Neural cell (in vitro differentiated cells): Measurements from ENCODE around the gene OSBPL2. TPM values are rescaled to one million over a fixed set of nuclear protein-coding genes. Genes with fewer than 3 reads are reported as not detected.

Source experiments
- H2AFZ ChIP-seq: fragments of 200-600, 300-800 bp; sonication (generic), shearing (Covaris generic); 2 replicates; pipeline ENCODE4 v1.6.0; 2014; ENCODE audit warnings: low read depth, mild to moderate bottlenecking, antibody characterized with exemption, low read length, moderate library complexity
- H3F3A ChIP-seq: fragments of 200-600 bp; shearing (Covaris generic); 2 replicates; pipeline ENCODE4 v1.6.1; 2016; ENCODE audit warnings: mild to moderate bottlenecking, moderate library complexity, mixed read lengths, antibody characterized with exemption, low read length; ENCODE audit not compliant: insufficient read depth, poor library complexity, severe bottlenecking
- H3K27ac ChIP-seq: fragments of 200-600, 300-800 bp; sonication (generic), shearing (Covaris generic); 2 replicates; pipeline ENCODE4 v1.5.1; 2014; ENCODE audit warnings: mild to moderate bottlenecking, low read length, moderate library complexity
- H3K27me3 ChIP-seq: fragments of 300-800, 200-600 bp; sonication (generic), shearing (Covaris generic); 2 replicates; pipeline ENCODE4 v1.6.0; 2014; ENCODE audit warnings: mild to moderate bottlenecking, low read depth, low read length, moderate library complexity; ENCODE audit not compliant: insufficient read depth
- H3K36me3 ChIP-seq: fragments of 300-800, 200-600 bp; sonication (generic), shearing (Covaris generic); 2 replicates; pipeline ENCODE4 v1.5.1; 2014; ENCODE audit warnings: mild to moderate bottlenecking, antibody characterized with exemption, low read length, moderate library complexity; ENCODE audit not compliant: insufficient read depth
- H3K4me2 ChIP-seq: fragments of 300-800, 200-600 bp; sonication (generic), shearing (Covaris generic); 2 replicates; pipeline ENCODE4 v1.6.0; 2014; ENCODE audit warnings: mild to moderate bottlenecking, low read length
- H3K4me3 ChIP-seq: fragments of 300-800, 200-600 bp; sonication (generic), shearing (Covaris generic); 2 replicates; pipeline ENCODE4 v1.5.1; 2014; ENCODE audit warnings: mild to moderate bottlenecking, low read length, moderate library complexity
- H3K79me2 ChIP-seq: fragments of 200-600 bp; shearing (Covaris generic); replicated peaks from 2 replicates; pipeline ENCODE4 v1.6.0; 2014; ENCODE audit warnings: mild to moderate bottlenecking, low read length, moderate library complexity; ENCODE audit not compliant: insufficient read depth
- H3K9ac ChIP-seq: fragments of 300-800, 200-600 bp; sonication (generic), shearing (Covaris generic); 2 replicates; pipeline ENCODE4 v1.6.1; 2016; ENCODE audit warnings: mild to moderate bottlenecking, low read length, mixed read lengths
- H3K9me2 ChIP-seq: fragments of 200-600 bp; shearing (Covaris generic); 2 replicates; pipeline ENCODE4 v1.6.1; 2016; ENCODE audit warnings: mild to moderate bottlenecking, low read length, mixed read lengths; ENCODE audit not compliant: insufficient read depth
- H3K9me3 ChIP-seq: fragments of 200-600, 300-800 bp; sonication (generic), shearing (Covaris generic); 2 replicates; pipeline ENCODE4 v1.6.1; 2016; ENCODE audit warnings: mild to moderate bottlenecking, mixed run types, low read length, moderate library complexity, mixed read lengths
- H4K20me1 ChIP-seq: fragments of 200-600 bp; shearing (Covaris generic); 2 replicates; pipeline ENCODE4 v1.6.1; 2016; ENCODE audit warnings: mild to moderate bottlenecking, mixed run types; ENCODE audit not compliant: insufficient read depth
- CTCF ChIP-seq: fragments of 450-650 bp; IDR thresholded peaks from 2 replicates; pipeline ENCODE4 v1.5.1; 2014; ENCODE audit warnings: antibody characterized with exemption, mild to moderate bottlenecking, moderate library complexity; ENCODE audit not compliant: poor library complexity, severe bottlenecking
- EP300 ChIP-seq: fragments of 450-650 bp; conservative IDR thresholded peaks from 2 replicates; pipeline ENCODE4 v1.6.1; 2014; ENCODE audit warnings: antibody characterized with exemption, mild to moderate bottlenecking, moderate library complexity; ENCODE audit not compliant: poor library complexity, severe bottlenecking
- EZH2 ChIP-seq: fragments of 200-600, 300-800 bp; shearing (Covaris generic), sonication (generic); IDR thresholded peaks from 2 replicates; pipeline ENCODE4 v1.6.1; 2014; ENCODE audit warnings: antibody characterized with exemption, low read length, borderline replicate concordance, mild to moderate bottlenecking; ENCODE audit not compliant: insufficient read depth, poor library complexity, severe bottlenecking
- MXI1 ChIP-seq: fragments of 450-650 bp; conservative IDR thresholded peaks from 2 replicates; pipeline ENCODE4 v1.6.1; 2014; ENCODE audit warnings: antibody characterized with exemption, mild to moderate bottlenecking; ENCODE audit not compliant: poor library complexity, severe bottlenecking
- POLR2AphosphoS5 ChIP-seq: IDR thresholded peaks from 2 replicates; pipeline ENCODE4 v1.6.1; 2012
- RAD21 ChIP-seq: fragments of 450-650 bp; conservative IDR thresholded peaks from 2 replicates; pipeline ENCODE4 v1.6.1; 2014; ENCODE audit warnings: antibody characterized with exemption, mild to moderate bottlenecking, moderate library complexity
- REST ChIP-seq: IDR thresholded peaks from 2 replicates; pipeline ENCODE4 v1.6.1; 2012; ENCODE audit warnings: borderline replicate concordance
- SMC3 ChIP-seq: fragments of 450-650 bp; conservative IDR thresholded peaks from 2 replicates; pipeline ENCODE4 v1.6.1; 2014; ENCODE audit warnings: antibody characterized with exemption, mild to moderate bottlenecking, moderate library complexity; ENCODE audit not compliant: poor library complexity
- TAF1 ChIP-seq: IDR thresholded peaks from 2 replicates; pipeline ENCODE4 v1.6.1; 2012; ENCODE audit warnings: low read depth
- polyA plus RNA-seq: library from polyadenylated mRNA; depleted of rRNA; stranded (reverse); fragments of >200 nt; gene quantifications from 2 replicates; pipeline ENCODE4 v1.2.3, GENCODE V29; 2014

The OSBPL2 gene
- polyA plus RNA-seq, 1 donor from 2014 or later: 41.5 TPM

GRCh38 chr20:62225820-62226635 lies 12.3 kb upstream of the OSBPL2 start:
- Histone ChIP-seq H4K20me1 (no peaks in the 10 kb centered on the region), H3K9me3 (no peaks in the 10 kb centered on the region), H3K4me2 (no peak overlapping the region), H3K27ac (no peak overlapping the region), H3K36me3 (no peaks in the 10 kb centered on the region), H3K9me2 (no peaks in the 10 kb centered on the region), H3K79me2 (no peaks in the 10 kb centered on the region), H3K4me3 (no peak overlapping the region), H3K9ac (no peak overlapping the region), H3K27me3 (peaks cover 21% of the 10 kb centered on the region), H2AFZ (no peak overlapping the region), H3F3A (no peaks in the 10 kb centered on the region)
- TF ChIP-seq CTCF (no peak), TAF1 (no peak), MXI1 (no peak)

GRCh38 chr20:62226707-62227590 lies 11.4 kb upstream of the OSBPL2 start:
- H3K4me3 ChIP-seq: no peak overlapping the region
- no peak overlapping the region for H3K4me2 ChIP-seq
- no peak overlapping the region for H3K27ac ChIP-seq

More at GRCh38 chr20:62226707-62227590, 11.4 kb upstream of the OSBPL2 start:
- TF ChIP-seq CTCF: no peak
- TF ChIP-seq RAD21: no peak
- TF ChIP-seq SMC3: no peak
- TF ChIP-seq POLR2AphosphoS5: no peak
- TF ChIP-seq TAF1: no peak
- TF ChIP-seq EP300: no peak
- no peak for TF ChIP-seq REST
- TF ChIP-seq MXI1: no peak
- TF ChIP-seq EZH2: no peak
- H2AFZ ChIP-seq: no peak overlapping the region
- H3K27me3 ChIP-seq: peaks cover 12% of the 10 kb centered on the region
- no peaks in the 10 kb centered on the region for H3F3A ChIP-seq
- no peaks in the 10 kb centered on the region for H3K36me3 ChIP-seq
- H3K9me3 ChIP-seq: no peaks in the 10 kb centered on the region
- H3K9me2 ChIP-seq: no peaks in the 10 kb centered on the region
- H3K9ac ChIP-seq: no peak overlapping the region
- no peaks in the 10 kb centered on the region for H3K79me2 ChIP-seq
- H4K20me1 ChIP-seq: no peaks in the 10 kb centered on the region
